GM20431 (cell line): Measurements from ENCODE around the gene METAP1D.

Experiments used
- in situ Hi-C: fragments of 300-500 bp; cut with MseI, MboI; formaldehyde crosslinking; loops from one replicate; pipeline ENCODE4 v1.15.0; 2020; ENCODE audit warnings: low sequenced_read_pairs; ENCODE audit not compliant: unreplicated experiment

METAP1D gene

DNA sequence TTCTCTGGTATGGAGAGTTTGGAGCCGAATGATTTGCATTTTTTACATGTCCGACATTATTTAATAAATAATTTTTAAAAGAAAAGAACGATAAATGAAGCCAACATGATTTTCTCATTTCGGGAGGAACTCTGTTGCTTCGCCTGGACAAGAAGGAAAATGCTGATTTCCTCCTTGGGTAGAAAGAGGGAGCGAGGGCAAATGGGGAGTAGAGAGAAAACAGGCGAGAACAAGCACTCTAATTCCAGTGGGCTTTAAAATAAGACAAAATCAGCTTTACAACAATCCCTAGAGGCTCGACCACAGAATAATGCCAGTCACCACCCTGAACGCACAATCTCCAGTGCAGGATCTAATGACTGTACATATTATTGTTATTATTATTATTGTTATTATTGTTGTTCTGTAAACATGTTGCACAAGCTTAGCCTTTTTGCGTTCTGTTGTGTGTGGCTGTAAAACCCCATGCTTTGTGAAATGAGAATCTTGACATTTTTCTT, 89.3 kb downstream of the METAP1D start:
- in situ Hi-C loops: no loop called here

DNA sequence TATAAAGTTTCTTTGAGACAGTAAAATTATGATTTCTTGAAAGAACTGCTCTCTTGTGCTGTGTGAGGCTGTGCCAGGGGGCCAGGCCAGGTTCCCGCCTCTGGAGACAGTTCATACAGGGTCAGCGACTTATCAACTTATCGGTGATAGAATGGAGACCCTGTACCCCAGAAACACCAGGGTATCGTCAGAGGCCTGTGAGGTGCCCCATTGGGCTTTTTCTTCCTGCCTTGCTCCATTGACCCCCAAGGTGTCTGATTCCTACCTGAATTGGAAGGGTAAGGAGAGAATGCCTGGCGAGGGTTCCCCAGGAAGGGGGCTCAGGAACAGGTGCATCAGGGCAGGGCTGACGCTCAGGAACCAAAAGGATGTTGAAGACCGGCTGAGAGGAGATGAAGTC, 89.9 kb downstream of the METAP1D start:
- in situ Hi-C loops: no loop called here

DNA sequence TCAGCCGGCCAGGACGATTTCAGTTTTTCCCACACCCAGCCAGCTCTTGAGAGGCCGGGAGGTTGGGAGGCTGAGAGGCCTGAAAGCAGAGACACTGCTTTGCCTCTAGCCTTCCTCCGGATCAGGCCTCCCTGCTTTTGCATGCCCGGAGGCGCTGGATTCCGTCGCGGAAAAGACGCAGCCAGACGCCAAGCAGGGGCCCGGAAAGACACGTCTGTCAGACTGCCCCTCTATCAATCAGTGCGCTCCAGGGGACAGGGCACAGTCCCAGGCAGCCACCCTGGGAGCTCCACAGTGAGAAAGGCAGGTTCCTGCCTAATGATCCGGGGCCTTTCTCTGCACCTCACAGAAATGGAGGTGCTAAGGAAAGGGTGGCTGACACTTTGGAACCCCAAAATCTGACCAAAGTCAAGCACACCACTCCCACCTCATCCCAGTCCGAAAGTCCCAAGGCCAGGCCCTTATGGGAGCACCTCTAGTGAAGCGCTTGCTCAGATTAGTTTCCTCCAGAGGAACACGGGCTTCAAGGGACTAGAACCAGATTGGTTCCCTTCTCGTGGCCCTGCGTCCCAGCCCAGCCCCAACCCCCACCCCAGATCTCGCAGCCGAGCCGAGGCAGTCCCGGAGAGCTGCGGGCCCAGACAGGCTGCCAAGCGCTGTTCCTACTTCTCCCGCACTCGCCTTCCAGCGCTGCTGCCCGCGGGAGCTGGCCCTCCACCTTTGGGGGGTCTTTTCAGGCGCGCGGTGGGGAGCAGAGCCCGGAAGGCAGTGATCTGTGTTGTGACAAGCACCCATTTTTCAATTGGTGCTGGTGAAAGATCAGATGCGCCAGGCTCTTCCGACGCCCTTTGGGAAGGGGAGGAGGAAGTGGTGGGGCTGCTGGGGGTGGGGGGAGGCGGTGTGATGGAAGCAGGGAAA, 90.5 kb downstream of the METAP1D start:
- in situ Hi-C loops: no loop called here

DNA sequence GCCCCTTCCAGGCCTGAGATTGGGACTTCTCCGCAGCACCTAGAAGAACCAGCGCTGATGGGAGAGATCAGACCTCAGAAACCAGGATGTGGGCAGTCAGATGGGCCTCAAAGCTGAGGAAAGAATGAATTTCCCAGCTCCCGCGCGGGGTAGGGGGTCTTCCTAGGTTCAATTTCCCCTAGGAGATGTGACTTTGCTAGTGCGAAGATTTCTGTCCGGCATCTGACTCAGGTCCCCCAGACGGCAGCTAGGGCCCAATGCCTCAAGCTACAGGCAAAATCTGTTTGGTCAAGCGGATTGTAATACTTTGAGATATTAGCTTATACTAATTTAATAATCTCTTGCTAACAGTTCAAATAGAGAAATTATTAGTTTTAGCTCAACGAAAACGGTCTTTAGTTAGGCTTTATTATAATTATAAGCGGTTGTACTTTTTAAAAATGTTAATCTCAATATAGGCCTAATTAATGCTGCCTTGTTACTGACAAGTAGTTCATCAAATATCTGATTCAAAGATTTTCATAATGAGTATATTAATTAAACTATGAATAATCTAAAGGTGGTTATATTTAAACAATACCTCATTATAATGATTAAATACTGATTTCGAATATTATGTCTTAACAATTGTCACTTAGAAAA, 91.4 kb downstream of the METAP1D start:
- in situ Hi-C loops: no loop called here

DNA sequence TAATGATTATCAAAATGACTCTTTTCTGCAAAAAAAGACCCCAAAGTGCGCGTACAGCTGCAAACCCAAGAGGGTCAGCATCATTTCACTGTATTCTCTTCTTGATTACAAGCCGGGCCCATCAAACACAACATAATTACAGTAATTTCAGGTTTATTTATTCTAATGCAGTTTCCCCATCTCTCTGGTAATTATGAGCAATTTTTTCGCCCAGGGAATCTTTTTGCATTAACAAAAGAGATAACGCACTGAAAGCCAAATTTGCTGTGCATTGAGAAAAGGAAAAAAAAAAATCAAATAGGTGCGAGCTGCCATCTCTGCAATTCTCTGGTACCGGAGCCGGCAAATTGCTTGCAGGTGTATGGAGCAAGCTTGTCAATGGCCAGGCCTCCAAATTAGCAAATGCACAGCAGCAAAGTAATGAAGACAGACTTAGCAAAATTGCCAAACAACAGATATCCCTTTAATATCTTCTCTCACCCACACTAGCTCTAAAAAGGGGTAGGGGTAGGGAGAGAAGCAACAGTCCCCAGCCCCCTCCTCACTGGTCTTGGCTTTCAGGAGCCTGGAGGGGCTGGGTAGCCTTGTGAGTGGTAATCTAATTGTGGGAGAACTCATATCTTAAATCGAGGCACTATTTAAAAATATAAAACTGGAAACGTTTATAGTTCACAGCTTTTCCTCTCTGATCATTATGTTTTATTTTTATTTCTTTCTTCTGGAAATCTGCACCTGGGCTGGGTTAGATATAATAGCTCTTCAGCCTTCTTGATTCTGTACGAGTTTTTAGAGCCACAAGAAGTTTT, 92.2 kb downstream of the METAP1D start:
- in situ Hi-C loops: no loop called here

DNA sequence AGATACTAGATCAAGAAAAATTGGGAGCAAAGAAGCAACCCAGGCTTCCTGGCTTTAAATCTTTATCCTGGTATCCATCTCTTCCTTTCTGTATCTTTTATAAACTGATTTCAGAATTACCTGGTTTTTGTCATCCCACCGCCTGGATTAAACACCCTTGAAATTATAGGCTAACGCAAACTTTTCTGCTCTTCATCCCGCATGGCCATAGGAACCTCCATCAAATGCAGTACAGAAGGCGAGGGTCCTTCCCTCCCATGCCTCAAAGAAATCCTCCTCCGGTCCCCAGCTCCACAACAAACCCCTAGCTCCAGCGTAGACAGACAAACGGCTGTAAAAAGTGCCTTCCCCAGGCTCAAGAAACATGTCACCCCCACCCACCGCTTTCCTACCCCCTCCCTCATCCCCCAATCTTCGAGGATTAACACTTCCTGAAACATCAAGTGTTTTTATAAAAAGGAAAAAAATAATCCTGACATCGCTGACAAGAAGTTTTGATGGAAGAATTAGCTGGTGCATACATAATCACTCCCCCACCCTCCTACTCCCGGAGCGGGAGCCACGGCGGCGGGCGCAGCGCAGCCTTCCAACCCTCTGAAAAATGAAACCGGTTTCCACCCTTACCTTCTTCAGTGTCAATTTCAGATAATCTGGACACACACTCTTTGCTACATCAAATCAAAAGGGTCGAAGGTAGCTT, 93.1 kb downstream of the METAP1D start:
- in situ Hi-C loops: no loop called here

DNA sequence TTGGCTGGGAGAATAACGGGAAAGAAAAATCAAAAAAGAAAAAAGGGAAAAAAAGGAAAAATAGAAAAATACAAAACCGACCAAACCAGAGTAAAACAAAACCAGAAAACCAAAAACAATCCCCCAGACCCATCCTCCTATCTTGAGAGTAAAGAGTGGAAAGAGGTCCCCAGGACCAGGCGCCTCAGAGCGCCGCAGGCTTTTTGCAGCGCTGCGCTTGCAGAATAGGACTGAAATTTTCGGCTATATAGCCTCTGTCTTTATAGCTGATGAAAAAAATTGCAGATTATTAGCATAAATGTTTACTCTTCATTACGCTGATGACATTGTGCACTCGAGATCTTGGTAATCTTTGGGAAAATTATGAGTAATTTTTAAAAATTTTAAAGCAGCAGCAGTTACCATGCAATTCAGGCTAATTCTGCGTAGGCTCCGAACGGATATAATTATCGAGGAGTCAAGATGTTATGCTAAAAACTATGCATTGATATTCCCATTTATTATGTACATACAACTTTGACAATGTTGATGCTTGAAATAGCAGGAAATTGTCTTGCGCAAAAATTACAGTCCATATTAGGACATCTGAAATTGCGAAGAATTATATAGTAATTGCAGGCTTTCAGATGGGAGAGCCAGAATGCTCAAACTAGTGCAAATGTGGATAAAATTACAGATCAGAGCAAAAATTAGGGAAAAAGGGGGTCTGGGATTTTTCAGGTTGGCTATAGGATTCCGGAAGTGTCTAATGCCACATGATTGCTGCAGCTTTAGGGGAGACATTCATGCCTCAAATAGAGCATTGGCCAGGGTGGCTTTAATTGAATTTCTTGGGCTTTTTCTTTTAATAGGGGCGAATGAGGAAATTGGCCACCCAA, 93.9 kb downstream of the METAP1D start:
- in situ Hi-C loops: no loop called here

DNA sequence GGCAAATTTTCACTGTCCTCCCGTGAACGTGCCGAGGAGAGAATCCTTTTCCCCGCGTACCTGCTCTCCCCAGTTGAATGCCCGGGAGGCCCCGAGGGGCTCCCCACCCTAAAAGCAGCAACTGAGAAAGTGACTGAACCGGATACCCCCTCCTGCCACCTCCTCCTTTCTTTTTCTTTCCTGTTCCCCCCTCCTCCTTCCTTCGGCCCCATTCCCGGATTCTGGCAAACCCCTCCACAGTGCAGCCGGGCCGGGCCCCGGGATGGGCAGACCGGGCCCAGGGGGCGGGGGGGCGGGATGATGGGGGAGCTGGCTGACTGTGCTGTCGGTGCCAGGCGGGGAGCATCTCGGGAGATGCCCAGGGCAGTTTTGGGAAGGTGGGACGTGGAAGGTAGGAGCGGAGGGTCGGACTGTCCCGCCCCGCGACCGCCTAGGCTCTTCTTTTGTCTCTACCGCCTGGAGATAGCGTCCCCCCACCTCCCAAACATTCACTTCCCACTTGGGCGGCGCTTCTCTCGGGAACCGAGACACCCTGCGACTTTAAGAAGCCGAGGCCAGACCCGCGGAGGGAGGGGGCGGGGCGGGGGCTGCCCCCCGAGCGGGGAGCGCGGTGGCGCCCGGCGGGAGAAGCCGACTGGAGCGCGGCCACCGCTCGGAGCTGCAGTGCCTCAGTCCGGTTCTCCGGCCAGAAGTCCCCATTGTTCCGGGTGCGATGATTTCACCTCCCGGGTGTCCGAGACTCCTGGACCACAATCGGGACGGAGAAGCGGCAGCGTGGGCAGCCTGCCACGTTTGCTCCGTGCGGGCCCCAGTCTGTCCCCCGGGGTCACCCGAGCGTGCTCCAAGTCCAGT, 94.8 kb downstream of the METAP1D start:
- in situ Hi-C loops: no loop called here

DNA sequence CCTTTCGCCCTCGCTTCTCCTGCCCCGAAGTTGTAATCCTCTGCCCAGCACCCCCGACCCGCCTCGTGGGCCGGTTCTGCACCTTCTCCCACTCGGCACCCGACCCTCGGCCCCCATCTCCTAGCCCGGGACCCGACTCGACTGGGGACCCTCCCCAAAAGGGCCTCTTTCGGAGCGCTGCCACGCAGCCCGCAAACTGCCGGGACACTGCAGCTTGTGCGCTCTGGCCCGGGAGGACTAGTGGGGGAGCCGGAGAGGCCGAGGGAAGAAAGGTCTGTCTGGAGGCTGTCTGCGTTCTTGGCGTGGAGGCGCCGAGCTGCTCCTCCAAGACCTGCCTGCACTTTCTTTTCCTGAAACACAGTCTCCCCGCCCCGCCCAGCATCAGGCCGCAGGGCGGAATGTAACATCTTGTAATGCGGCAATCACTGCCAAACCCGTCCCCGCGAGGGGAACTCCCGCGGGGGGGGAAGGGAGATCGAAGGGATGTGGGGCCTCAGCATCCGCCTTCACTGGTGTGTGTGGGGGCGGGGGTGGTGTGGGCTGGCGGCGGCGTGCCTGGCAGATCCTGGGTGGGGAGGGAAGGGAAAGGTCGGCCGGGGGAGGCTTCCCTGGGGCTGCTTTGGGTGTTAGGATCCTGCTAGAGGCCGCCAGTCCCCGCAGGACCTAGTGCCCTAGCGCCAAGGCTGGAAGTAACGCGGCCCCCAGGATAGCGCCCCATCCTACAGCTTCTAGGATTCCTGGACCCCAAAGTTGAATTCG, 95.6 kb downstream of the METAP1D start:
- in situ Hi-C loops: no loop called here

DNA sequence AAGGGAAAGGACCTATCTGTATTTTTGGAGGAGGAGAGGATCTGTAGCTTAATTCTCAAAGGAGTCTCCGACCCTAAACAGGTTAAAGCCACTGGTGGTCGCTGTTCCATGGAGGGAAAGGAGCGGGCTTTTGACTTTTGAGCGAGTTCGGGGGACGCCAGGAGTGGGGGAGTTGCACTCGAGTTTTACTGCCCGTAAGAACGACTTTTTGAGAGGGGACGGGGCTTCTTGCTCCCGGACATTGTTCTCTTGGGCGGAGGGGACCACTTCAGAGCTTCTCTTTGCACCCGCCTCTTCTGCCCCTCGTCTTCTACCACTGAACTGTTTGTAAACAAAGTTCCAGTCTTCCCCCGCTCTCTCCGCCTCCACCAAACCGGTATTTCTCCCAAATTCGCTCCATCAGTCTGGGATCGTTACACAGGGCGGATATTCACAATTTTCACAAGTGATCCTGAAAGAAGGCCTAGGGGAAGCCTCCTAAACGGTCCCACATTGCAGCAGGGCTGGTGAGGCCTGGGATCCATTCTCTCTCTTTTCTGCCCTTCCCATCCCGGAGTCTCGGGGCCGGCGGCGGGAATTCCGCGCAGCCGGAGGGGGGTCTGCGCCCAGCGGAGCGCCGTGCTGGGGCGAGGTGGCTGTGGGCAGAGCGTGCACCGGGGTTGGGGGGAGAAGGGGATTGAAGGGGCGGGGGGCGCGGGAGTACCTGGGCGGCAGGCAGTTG, 96.3 kb downstream of the METAP1D start:
- in situ Hi-C loops: no loop called here

DNA sequence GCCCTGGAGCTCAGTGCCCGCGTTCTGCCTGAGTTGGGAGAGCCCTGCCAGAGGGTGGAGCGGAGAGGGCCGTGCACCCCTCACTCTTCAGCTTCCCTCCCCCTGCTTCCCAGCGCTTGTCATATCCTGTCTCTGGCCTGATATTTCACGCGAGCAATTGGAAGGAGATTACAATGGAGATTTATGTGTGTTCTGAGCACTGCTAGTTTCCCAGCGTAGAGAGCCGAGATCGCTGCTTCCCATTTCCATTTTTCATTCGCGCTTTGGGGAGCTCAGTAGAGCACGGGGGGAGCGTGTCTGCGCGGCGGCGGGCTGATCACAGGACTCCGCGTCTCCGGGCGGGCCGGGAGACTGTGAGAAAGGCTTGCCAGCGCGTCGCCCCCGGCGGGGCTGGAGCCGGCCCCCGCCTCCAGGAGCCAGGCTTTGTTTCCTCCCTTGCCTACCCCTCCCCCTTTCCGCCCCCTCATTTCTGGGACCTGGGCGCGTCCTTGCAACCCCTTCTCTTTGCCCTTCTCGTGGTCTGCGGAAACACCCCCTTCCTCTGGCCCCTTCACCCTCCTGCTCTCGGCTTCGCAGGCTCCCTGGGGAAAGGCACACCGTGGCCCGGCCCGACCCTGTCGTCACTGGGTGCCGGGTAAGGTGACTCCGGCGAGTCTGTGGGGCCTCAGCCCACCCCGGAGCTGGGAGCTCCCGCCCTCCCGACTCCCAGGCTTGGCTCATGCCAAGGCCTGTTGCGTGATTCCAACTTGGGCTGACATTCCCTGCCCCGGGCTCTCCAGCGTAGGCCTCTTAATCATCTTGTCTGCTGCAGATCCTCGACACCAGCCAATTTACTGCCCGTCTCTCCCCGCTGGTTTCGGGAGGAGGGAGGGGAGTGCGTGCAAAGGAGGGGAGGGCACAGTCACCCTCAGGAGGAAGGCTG, 97.1 kb downstream of the METAP1D start:
- in situ Hi-C loops: no loop called here

DNA sequence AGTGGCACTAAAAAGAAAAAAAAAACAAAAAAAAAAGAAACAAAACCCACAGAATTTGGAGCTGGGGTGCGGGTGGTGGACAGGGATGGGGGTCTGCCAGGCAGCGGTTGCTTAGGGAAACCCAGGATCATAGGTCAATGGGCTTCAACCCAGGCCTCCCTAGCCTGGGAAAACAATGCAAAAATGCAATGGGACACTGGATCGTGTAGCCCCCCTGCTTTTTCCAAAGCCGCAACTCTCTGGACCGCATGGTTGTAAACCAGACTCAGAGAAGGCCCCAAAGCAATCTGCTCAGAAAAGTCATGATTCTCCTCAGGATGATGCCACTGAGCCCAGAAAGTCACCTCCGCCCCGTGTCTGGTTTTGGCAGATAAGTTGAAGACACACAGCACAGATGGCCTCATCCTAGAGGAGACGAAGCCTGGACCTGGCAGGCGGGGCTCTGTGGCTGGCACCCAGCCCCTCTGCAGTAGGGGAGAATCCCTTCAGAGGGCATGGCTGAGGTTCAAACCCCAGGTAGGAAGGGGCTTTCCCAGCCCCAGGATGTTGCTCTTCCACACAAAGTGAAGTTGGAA, 97.9 kb downstream of the METAP1D start:
- in situ Hi-C loops: no loop called here

DNA sequence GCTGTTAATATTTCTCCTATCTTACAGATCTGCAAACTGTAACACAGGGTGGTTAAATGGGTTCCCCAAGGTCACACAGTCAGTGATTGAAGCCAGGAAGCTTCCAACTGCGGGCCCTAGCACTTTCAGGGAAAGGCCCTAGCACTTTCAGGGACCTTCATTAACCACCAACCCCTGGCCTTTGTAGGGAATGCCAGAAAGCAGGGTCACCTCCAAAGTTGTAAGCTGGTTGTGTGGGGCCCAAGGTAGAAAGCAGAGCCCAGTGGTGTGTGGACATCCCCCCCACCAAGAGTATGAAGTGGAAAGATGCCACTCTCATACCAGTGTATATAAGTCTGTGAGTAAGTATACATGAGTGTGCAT, 98.5 kb downstream of the METAP1D start:
- in situ Hi-C loops: no loop called here

DNA sequence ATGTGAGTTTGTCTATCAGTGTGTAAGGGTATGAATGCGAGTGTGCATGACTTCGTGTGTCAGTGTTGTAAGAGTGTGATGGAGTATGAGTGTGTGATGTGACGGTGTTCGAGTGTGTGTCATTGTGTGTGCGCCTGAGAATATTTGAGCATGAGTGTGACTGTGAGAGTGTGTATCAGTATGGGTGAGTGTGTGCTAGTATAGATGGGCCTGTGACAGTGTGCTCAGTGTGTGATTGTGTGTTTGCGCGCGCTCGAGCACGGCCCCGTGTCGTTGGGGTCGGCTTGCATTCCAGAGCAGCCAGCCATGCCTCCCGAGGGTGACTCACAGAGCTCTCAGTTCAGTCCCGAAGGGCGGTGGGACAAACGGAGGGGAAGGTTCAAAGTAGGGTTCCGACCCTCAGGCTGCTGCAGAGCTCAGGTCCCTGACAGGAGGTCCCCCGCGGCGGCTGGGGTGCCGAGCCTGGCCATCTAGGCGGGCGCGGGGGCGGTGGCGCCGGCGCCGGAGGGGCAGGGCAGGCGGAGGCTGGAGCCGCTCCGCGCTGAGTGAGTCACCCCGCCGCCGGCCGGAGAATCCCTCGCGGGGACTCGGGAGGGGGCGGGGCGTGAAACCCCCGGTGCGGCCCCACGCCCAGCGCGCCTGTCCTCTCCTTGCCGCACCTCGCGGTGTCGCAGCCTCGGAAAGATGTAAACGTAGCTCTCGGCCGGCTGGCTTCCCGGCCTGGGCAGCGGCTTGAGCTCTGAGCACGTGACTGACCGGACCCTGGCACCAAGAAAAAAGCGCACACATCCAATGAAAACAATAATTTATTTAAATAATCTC, 99.1 kb downstream of the METAP1D start:
- in situ Hi-C loops: no loop called here
